SH-SY5Y (cell line): Measurements from ENCODE around the gene HOXD3.

Experiments used
- GATA2 ChIP-seq: IDR thresholded peaks from 2 replicates; pipeline ENCODE4 v1.6.1; 2011; ENCODE audit warnings: mild to moderate bottlenecking, low read depth, low read length
- GATA3 ChIP-seq: IDR thresholded peaks from 2 replicates; pipeline ENCODE4 v1.6.1; 2011; ENCODE audit warnings: low read depth, mild to moderate bottlenecking, low read length, moderate library complexity

GRCh38 chr2:176131848-176132158, 25.3 kb upstream of the HOXD3 start:
- TF ChIP-seq GATA3 (no peak), GATA2 (no peak)
